ENCODE data around the gene ANKH.

ANKH gene

DNA sequence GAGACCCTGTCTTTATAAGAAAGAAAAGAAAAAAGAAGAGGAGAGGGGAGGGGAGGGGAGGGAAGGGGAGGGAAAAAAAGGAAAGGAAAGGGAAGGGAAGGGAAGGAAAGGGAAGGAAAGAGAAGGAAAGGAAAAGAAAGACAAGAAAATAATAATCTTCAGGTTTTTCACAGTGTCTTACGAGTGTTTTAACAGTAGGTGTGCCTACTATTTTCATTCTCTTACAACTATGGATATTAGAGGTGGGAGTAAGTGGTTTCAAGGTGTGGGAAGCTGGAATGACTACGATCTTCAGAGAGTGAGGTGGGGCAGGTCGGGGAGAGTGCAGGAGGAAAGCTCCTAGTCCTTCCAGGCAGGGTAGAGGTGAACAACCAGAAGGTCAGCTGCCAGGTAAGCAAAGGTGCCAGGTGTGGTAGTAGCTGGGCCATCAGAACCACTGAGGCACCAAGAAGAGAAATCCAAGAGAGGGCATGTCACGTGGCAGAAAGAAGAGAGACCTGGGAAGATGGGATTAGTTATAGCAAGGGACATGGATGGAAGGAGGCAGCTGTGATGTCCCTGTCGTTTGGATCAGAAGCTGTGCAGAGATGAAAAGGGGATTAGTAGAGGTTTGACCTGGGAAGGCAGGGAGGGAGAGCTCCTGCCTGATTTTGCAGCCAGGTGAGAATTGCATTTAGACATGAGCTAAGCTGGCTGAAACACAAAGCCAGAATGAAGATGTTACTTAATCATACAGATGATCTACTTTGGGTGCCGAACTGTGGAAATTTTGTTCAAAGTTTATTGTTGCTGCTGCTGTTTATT lies 111.6 kb downstream of the ANKH start:
- no peak for DNase-seq (ENCODE audit: low spot score)

GRCh38 chr5:14757850-14758249 lies 113.7 kb downstream of the ANKH start:
- DNase-seq (ENCODE audit: low spot score): no peak

GRCh38 chr5:14756478-14756877 lies 115.1 kb downstream of the ANKH start:
- no peak for DNase-seq (ENCODE audit: low spot score)

DNA sequence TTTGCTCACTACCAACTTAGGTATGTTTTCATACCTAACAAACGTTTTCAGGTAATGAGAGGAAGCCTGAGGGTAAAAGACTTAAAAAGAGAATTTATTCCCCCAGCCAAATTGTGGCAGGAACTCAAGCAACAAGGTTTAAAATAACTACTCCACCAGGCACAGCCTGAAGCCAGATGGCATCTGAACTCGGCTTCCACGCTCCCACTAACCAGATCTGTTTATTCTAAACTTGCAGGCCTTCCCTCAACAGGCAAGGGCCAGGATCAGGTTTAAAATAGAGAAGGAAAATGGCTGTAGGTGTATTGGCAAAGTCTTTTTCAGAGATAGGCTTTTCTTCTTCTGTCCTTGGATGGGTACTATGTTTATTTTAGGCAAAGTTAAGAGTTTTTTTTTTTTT lies 117.6 kb downstream of the ANKH start:
- DNase-seq (ENCODE audit: low spot score): no peak

GRCh38 chr5:14753292-14753691 lies 118.3 kb downstream of the ANKH start:
- no peak for DNase-seq (ENCODE audit: low spot score)

GRCh38 chr5:14752497-14753071 lies 119.0 kb downstream of the ANKH start:
- no peak for DNase-seq (ENCODE audit: low spot score)

DNA sequence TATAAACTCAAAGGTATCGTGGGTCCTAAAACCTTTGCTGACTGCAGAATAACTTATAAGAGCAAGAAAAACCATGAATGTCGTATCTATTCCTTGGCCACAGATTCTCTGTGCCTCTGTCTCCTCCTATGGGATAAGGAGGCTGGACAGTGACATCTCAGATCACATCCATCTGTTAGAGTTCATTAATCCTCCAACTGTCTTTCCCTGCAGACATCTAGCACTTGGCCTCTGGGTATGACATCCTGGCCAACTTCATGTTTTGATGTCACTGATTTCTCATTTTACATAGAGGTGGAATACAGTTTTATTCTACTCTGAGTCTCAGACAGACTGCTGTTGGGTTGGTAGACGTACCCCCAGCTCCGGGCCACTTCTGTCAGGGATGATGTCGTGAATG lies 120.9 kb downstream of the ANKH start:
- DNase-seq (ENCODE audit: low spot score): no peak

DNA sequence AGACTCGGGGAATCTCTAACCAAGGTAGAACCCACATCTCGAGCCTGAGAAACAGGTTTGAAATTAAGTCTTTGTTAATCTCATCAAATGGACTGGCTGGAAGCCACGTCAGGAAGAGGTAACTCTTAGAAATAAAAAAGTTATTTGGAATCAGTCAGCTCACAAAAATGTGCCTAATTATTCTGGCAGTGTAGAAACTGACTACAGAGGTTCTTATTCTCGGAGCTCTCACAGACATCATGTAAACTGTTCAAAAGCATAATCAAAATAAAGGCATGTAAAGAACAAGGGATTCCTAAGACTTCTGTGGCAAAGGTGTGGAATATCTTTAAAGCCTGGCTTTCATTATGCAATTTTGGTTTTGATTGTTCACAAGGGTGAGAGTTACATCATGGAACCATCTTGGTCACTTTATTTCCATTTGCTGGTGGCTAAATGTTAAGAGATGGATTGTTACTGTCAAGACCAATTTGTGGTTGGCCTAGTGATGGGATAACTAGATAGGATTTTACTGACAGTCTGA lies 121.9 kb downstream of the ANKH start:
- no peak for DNase-seq (ENCODE audit: low spot score)

- no peak for DNase-seq (ENCODE audit: low spot score)
Measured at GRCh38 chr5:14748180-14748900, 123.2 kb downstream of the ANKH start.

- DNase-seq (ENCODE audit: low spot score): no peak
Measured at GRCh38 chr5:14745753-14746152, 125.8 kb downstream of the ANKH start.

DNA sequence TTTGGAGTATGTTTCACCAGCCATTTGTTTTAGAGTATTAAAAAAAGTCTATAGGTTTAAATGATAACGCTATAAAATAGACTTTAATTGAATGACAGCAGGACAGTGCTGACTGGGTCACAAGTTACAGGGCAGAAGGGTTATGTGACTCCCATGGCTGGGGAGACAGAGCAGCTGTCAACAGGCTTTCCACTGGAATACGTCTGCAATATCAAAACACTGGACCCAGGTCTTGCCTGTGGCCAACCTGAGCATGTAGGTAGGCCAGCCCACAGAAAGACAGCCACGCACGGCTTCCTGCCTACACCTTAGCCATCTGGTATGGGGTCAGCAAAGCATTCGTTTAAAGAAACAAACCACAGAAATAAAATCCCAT lies 126.4 kb downstream of the ANKH start:
- no peak for DNase-seq (ENCODE audit: low spot score)

GRCh38 chr5:14744296-14745187 lies 127.0 kb downstream of the ANKH start:
- no peak for DNase-seq (ENCODE audit: low spot score)

DNA sequence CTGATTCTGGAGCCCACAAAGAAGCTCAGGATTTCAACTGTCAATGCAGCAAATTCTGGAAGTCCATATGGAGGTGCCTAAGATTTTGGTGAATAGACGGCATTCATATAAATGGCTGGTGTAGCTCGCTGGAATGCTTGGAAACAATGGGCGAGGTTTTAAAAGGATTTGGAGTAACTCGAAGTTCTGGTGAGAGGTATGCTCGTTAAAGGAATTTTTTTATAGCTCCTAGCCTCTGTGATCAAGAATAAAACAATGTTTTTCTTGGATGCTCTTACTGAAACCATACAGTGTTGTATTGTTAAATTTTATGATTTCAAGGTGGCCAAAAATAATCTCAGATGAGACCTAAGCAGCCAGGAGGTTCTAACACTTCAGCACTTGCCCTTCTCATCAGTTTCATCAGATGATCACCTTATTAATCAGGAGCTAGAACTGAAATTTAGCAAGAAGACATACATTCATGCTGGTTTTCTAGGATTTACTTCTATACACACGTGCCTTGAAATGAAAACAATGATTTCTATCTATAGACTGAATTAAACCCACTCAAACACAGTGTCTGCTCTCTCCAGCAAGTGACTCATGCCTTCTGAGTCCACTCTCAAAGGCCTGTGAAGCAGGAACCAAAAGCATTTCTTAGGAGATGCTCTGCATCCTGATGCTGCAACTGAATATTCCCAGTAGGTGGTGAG lies 127.8 kb downstream of the ANKH start:
- no peak for DNase-seq (ENCODE audit: low spot score)

DNA sequence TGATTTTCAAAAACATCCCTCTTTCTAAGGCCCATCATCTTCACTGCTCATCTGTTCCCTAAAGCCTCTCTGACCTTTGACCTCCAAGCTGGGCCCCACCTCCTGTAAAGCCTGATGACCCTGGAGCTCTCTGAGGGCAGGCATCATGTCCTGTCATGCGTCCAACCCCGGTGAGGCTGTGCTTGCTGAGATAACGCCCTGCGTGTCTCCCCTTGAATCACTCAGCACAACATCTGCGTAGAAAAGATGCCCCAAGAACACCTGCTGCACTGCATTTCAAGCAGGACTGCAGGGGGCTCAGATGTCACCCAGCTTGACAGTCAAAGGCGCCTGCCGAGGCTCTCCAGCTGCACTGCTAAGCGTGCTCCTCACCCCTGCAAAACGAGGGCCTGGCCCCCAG lies 129.1 kb downstream of the ANKH start:
- no peak for DNase-seq (ENCODE audit: low spot score)

- DNase-seq (ENCODE audit: low spot score): no peak
Measured at GRCh38 chr5:14741801-14742440, 129.7 kb downstream of the ANKH start.

GRCh38 chr5:14741131-14741530 lies 130.4 kb downstream of the ANKH start:
- no peak for DNase-seq (ENCODE audit: low spot score)

DNA sequence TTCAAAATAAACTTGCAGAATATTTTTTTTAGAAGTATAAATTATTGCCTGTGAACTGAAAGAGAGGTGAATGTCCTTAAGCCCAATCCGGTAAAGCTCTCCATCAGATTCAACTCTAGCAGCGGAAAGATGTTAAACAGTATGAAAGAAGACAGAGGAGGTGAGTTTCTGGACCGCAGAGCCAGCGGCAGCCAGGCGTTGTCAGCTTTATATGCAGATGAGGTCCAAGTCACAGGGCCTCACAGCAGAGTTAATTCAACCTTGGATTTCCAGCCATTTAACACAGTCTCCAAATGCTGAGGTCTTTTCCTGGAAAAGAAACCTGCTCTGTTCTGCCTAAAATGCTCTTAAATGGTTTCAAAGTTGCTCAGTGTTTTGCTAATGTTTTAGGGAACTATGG lies 131.6 kb downstream of the ANKH start:
- DNase-seq (ENCODE audit: low spot score): no peak

DNA sequence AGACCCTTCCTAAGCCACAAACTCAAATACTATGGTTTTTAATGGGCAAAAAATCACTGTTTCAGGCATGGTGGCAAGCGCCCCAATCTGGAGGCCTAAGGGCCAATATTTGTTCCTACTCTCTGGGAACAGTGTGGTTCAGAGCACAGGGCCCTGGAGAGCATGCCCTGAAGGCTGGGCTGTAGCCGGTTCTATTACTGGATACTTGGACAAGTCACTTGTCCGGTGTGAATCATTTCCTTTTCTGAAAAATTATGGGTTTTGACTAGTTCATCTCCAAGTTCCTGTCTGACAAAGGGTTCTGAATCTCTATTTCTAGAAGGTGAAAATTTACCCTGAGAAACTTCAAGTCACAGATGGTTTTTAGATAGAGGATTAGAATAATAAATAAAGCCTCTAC lies 132.0 kb downstream of the ANKH start:
- no peak for DNase-seq (ENCODE audit: low spot score)

GRCh38 chr5:14738050-14738449 lies 133.5 kb downstream of the ANKH start:
- DNase-seq (ENCODE audit: low spot score): no peak

DNA sequence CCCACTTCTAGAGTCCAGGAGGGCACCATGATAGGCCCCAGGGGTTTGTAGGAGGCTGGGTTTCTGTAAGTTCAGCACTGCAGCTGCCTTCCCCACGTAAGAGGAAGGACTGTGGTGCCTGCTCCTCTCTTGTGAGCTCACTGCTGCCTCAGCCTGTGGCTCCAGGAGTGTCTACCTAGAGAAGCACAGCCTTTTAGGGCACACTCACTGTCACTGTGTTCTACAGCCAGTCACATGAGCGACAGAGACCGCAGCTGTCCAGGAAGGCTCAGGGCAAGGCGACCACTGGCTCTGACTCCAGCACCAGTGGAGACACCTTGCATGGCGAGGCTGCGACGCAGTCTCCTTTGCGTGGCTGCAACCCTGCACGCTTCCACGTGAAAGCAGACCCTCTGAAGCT lies 134.3 kb downstream of the ANKH start:
- DNase-seq (ENCODE audit: low spot score): no peak

DNA sequence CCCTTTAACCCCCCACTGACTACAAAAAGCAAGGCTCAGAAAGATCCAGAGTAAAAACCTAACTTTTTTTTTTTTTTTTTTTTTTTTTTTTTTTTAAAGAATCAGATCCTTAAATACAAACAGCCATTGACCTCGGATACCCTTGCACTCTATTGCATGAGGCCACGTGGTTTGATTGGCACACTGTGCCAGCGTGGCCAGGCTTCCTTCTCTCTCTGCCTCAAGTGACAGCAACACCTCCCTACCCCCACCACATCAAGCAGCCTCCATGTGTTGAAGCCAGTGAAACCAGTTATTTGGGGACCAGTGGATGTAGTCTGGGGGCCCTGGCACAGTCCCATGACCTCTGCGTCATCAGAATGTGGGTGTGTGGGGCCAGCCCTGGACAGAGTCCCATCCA lies 135.6 kb downstream of the ANKH start:
- no peak for DNase-seq (ENCODE audit: low spot score)
